DOHH2 (cell line): Measurements from ENCODE around the gene RASGRP1.

Experiments used
- H3F3A ChIP-seq: fragments of 200-600 bp; sonication (generic), shearing (Covaris generic); 2 replicates; pipeline ENCODE4 v1.6.0; 2016; ENCODE audit warnings: antibody characterized with exemption, mild to moderate bottlenecking; ENCODE audit not compliant: control insufficient read depth, insufficient read depth
- H3K27ac ChIP-seq: fragments of 200-600 bp; sonication (generic); 2 replicates; pipeline ENCODE4 v1.5.1; 2014; ENCODE audit warnings: low read depth, mild to moderate bottlenecking, low read length, moderate library complexity
- H3K27me3 ChIP-seq: fragments of 200-600 bp; sonication (generic); 2 replicates; pipeline ENCODE4 v1.6.1; 2014; ENCODE audit warnings: mild to moderate bottlenecking, low read length, mixed read lengths; ENCODE audit not compliant: control insufficient read depth
- H3K36me3 ChIP-seq: fragments of 200-600 bp; sonication (generic); 2 replicates; pipeline ENCODE4 v1.6.1; 2014; ENCODE audit warnings: mild to moderate bottlenecking, low read length, moderate library complexity, mixed read lengths; ENCODE audit not compliant: control insufficient read depth
- H3K4me1 ChIP-seq: fragments of 200-600 bp; sonication (generic); 2 replicates; pipeline ENCODE4 v1.6.1; 2014; ENCODE audit warnings: mild to moderate bottlenecking, low read length, mixed read lengths; ENCODE audit not compliant: control insufficient read depth
- H3K4me2 ChIP-seq: fragments of 200-600 bp; sonication (generic); 2 replicates; pipeline ENCODE4 v1.6.0; 2014; ENCODE audit warnings: mild to moderate bottlenecking, low read length, moderate library complexity
- H3K4me3 ChIP-seq: fragments of 200-600 bp; sonication (generic); 2 replicates; pipeline ENCODE4 v1.5.1; 2014; ENCODE audit warnings: mild to moderate bottlenecking, low read length, mixed read lengths
- H3K79me2 ChIP-seq: fragments of 200-600 bp; sonication (generic); 2 replicates; pipeline ENCODE4 v1.6.1; 2014; ENCODE audit warnings: mild to moderate bottlenecking, low read length, mixed read lengths; ENCODE audit not compliant: control insufficient read depth
- H3K9me2 ChIP-seq: fragments of 200-600 bp; sonication (generic); replicated peaks from 2 replicates; pipeline ENCODE4 v1.6.1; 2014; ENCODE audit warnings: mild to moderate bottlenecking, low read length, mixed read lengths; ENCODE audit not compliant: control insufficient read depth
- H3K9me3 ChIP-seq: fragments of 200-600 bp; sonication (generic); 2 replicates; pipeline ENCODE4 v1.6.1; 2014; ENCODE audit warnings: antibody characterized with exemption, low read length, mixed read lengths; ENCODE audit not compliant: control insufficient read depth, insufficient read depth
- H4K20me1 ChIP-seq: fragments of 200-600 bp; sonication (generic); 2 replicates; pipeline ENCODE4 v1.6.0; 2014; ENCODE audit warnings: low read depth, mild to moderate bottlenecking, antibody characterized with exemption, low read length, moderate library complexity; ENCODE audit not compliant: control insufficient read depth, insufficient read depth
- CTCF ChIP-seq: fragments of 200-600 bp; sonication (generic); IDR thresholded peaks from one replicate; pipeline ENCODE4 v1.5.1; 2014; ENCODE audit warnings: antibody characterized with exemption, mild to moderate bottlenecking, low read depth, low read length; ENCODE audit not compliant: poor library complexity, severe bottlenecking
- EZH2phosphoT487 ChIP-seq: fragments of 200-600 bp; sonication (generic); IDR thresholded peaks from 2 replicates; pipeline ENCODE4 v1.6.1; 2017; ENCODE audit warnings: borderline replicate concordance, mild to moderate bottlenecking, antibody characterized with exemption, low read length, moderate library complexity, mixed read lengths

The RASGRP1 gene

DNA sequence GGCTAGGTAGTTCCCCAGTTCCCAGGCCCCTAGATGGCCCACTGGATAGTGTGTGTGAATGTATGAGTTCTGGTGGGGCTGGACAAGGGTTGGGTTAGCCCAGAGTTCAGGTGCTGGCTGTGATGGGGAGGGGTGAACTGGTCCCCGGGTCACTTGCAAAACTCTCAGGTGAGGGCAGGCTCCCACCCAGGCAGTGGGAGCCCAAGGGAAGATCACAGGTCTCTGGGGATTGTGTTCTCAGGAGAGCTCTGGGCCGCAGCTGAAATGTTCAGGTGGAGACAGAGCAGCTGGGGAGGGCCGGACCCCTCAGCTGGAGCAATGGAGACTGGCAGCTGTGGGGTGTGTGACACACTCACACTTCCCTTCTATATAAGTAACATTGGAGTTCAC is 123.5 kb downstream of the RASGRP1 start:
- no peak for TF ChIP-seq CTCF
- Histone ChIP-seq H3K9me2 (no peaks in the 10 kb centered on the region), H3K27me3 (peaks cover 9% of the 10 kb centered on the region), H3K27ac (no peak overlapping the region), H3K36me3 (no peaks in the 10 kb centered on the region), H3K9me3 (no peaks in the 10 kb centered on the region), H3K4me3 (no peak overlapping the region), H3F3A (no peaks in the 10 kb centered on the region), H4K20me1 (no peaks in the 10 kb centered on the region), H3K79me2 (no peaks in the 10 kb centered on the region), H3K4me1 (no peaks in the 10 kb centered on the region), H3K4me2 (no peak overlapping the region)

- Histone ChIP-seq H3F3A (no peaks in the 10 kb centered on the region), H3K36me3 (no peaks in the 10 kb centered on the region), H4K20me1 (no peaks in the 10 kb centered on the region), H3K79me2 (no peaks in the 10 kb centered on the region), H3K9me3 (no peaks in the 10 kb centered on the region), H3K4me2 (no peak overlapping the region), H3K4me1 (no peaks in the 10 kb centered on the region), H3K9me2 (no peaks in the 10 kb centered on the region), H3K4me3 (no peak overlapping the region), H3K27me3 (peaks cover 9% of the 10 kb centered on the region), H3K27ac (no peak overlapping the region)
- TF ChIP-seq EZH2phosphoT487 (no peak), CTCF (peak; percentile 94)
Measured at GRCh38 chr15:38440353-38441129, 124.1 kb downstream of the RASGRP1 start.
